Measurements from ENCODE around the gene RASSF10. TPM values are rescaled to one million over a fixed set of nuclear protein-coding genes. Genes with fewer than 3 reads are reported as not detected.

The RASSF10 gene
- total RNA-seq, 4 donors from 2014 or later, result 0.24 to 2.2 (median 0.54) TPM; not detected in 1

DNA sequence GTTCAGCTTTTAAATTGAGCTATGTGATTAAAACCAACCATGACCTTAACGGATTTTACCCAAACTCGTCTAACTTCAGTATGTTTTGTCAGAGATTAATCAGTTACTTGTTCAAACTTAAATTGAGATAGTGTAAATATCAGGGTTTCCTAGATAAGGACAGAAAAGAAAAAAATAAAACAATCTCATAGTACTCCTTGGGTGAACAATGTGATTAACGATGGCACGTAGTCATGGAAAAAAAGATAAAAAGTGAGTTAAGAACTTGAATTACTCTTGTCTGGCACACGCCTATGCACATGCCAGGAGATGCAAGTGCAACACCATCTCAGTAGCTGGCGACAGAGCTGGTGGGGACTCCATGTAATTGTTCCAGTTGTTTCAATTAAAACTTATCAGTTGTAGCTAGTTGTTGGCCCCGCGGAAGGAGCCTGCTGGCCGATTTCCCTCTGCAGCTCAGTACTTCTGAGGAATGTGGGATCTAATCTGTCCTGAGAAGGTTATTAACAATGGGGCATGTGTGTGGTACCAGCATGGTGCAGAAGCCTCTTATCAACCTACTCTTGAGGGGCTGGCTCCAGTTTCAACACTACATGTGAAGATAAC lies 3.0 kb downstream of the RASSF10 start:
- Histone ChIP-seq H3K27ac (peak overlapping the region in 1 of 3 donors; percentile 8), H3K27me3 (no peaks in the 10 kb centered on the region), H3K36me3 (no peaks in the 10 kb centered on the region), H3K4me3 (replicated peaks in 1 of 3) (no peak overlapping the region), H3K9me3 (no peaks in the 10 kb centered on the region), H3K4me1 (peaks cover 21 to 22% of the 10 kb centered on the region in 2 donors)
- intact Hi-C loops (cut with DNase I), result no loop called here
- WGBS, 2 donors, result 58 to 60% methylated on average over 9 of the region's 9 CpGs
- DNase-seq, result peak; percentile 32 to 46
- TF ChIP-seq POLR2A (IDR thresholded peaks at IDR 0.05) (no peak), CTCF (IDR thresholded peaks at IDR 0.05) (no peak)

GRCh38 chr11:13013054-13013488 lies 4.0 kb downstream of the RASSF10 start:
- Histone ChIP-seq H3K4me1 (peaks cover 21 to 22% of the 10 kb centered on the region in 2 donors), H3K9me3 (no peaks in the 10 kb centered on the region), H3K36me3 (no peaks in the 10 kb centered on the region), H3K27me3 (no peaks in the 10 kb centered on the region), H3K4me3 (replicated peaks in 1 of 3) (no peak overlapping the region), H3K27ac (peak overlapping the region in 1 of 3 donors; percentile 8)
- WGBS, 2 donors, result 63 to 73% methylated on average over 7 of the region's 7 CpGs
- DNase-seq, result no peak
- TF ChIP-seq POLR2A (IDR thresholded peaks at IDR 0.05), result no peak
- TF ChIP-seq CTCF (IDR thresholded peaks at IDR 0.05), result no peak
- intact Hi-C loops (cut with DNase I), result no loop called here

DNA sequence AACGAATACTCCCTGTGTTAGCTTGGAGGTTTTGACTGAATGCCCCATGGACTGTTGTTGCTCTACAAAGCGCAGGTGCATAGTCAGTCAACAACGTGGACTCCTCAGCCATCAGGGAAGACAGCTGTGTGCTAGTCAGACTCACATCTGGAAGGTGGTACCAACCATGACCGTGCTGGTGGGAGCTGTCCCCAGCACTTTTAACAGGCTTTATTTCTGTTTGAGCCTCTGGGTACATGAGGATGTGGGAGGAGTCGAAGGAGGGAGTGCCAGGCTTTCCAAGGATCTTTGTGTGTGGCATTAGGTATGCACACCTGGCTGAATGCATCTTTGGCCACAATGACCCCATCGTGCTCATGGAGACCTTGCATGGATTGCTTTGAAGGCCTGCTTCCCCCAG lies 6.6 kb downstream of the RASSF10 start:
- no peaks in the 10 kb centered on the region for H3K27me3 ChIP-seq
- intact Hi-C loops (cut with DNase I), result no loop called here
- H3K36me3 ChIP-seq, result no peaks in the 10 kb centered on the region
- peaks cover 0 to 12% of the 10 kb centered on the region in 2 donors for H3K4me1 ChIP-seq
- H3K27ac ChIP-seq, result no peak overlapping the region
- no peak for DNase-seq
- H3K9me3 ChIP-seq, result no peaks in the 10 kb centered on the region
- TF ChIP-seq CTCF (IDR thresholded peaks at IDR 0.05) (no peak), POLR2A (IDR thresholded peaks at IDR 0.05) (no peak)
- no peak overlapping the region for H3K4me3 ChIP-seq (replicated peaks in 1 of 3)
- 67 to 80% methylated on average over 6 of the region's 6 CpGs for WGBS, 2 donors

DNA sequence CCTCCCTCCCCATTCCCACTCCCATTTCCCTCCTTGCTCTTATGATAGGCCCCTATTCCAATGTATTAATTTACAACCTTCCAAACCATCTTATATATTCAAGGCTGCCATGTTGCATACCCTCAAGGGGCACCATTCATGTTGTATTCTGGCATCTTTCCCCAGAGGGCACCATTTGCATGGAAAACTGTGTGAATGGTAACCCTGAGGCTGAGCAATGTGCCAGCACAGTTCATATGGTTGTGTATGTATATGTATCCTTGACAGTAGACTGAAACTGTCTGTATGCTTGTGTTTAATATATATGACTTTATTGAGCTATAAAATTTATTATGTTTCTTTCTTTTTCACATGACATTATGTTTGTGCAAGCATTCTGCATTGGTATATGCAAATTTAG lies 7.3 kb downstream of the RASSF10 start:
- H3K4me3 ChIP-seq (replicated peaks in 1 of 3), result no peak overlapping the region
- no peaks in the 10 kb centered on the region for H3K27me3 ChIP-seq
- H3K4me1 ChIP-seq, result peaks cover 0 to 10% of the 10 kb centered on the region in 2 donors
- H3K27ac ChIP-seq, result no peak overlapping the region
- DNase-seq, result no peak
- TF ChIP-seq CTCF (IDR thresholded peaks at IDR 0.05) (no peak), POLR2A (IDR thresholded peaks at IDR 0.05) (no peak)
- no peaks in the 10 kb centered on the region for H3K9me3 ChIP-seq
- no peaks in the 10 kb centered on the region for H3K36me3 ChIP-seq
- intact Hi-C loops (cut with DNase I), result no loop called here

DNA sequence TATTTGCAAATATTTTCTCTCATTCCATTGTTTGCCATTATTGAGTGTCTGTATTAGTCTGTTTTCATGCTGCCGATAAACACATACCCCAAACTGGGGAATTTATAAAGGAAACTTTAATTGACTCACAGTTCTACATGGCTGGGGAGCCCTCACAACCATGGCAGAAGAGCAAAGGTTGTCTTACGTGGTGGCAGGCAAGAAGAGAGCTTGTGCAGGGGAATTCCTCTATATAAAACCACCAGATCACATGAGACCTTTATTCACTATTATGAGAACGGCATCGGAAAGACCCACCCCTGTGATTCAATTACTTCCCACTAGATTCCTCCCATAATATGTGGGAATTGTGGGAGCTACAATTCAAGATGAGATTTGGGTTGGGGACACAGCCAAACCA lies 10.2 kb downstream of the RASSF10 start:
- TF ChIP-seq CTCF (IDR thresholded peaks at IDR 0.05) (no peak), POLR2A (IDR thresholded peaks at IDR 0.05) (no peak)
- peaks cover 3 to 4% of the 10 kb centered on the region in 2 donors for H3K4me1 ChIP-seq
- H3K36me3 ChIP-seq, result no peaks in the 10 kb centered on the region
- no peak for DNase-seq
- H3K27me3 ChIP-seq, result no peaks in the 10 kb centered on the region
- 87 to 92% methylated on average over 4 of the region's 4 CpGs for WGBS, 2 donors
- no peak overlapping the region for H3K4me3 ChIP-seq (replicated peaks in 1 of 3)
- no peaks in the 10 kb centered on the region for H3K9me3 ChIP-seq
- no peak overlapping the region for H3K27ac ChIP-seq
- intact Hi-C loops (cut with DNase I), result no loop called here
